Endometrial microvascular endothelial cells (primary cell): ENCODE results near the gene NAA80. TPM values are rescaled to one million over a fixed set of nuclear protein-coding genes. Genes with fewer than 3 reads are reported as not detected.

Experiments
- in situ Hi-C: cut with HindIII; loops from 2 replicates; pipeline ENCODE4 v1.10.0; 2017; ENCODE audit warnings: low sequenced_read_pairs, low pct_unique_long_range_greater_than_20kb; ENCODE audit errors: inconsistent ontology term
- total RNA-seq: library from RNA; depleted of rRNA; stranded (reverse); fragments of >200 nt; gene quantifications from one replicate; pipeline ENCODE4 v1.2.3, GENCODE V29; 2015; ENCODE audit errors: inconsistent ontology term

NAA80 gene
- total RNA-seq, 1 donor from 2014 or later, result 11.2 TPM

GRCh38 chr3:50248387-50248786, 50.8 kb downstream of the NAA80 start:
- in situ Hi-C loops, result loop anchor here (10.0 kb wide), 1 partner anchor 86 kb away; no protein-coding TSS in a partner anchor

DNA sequence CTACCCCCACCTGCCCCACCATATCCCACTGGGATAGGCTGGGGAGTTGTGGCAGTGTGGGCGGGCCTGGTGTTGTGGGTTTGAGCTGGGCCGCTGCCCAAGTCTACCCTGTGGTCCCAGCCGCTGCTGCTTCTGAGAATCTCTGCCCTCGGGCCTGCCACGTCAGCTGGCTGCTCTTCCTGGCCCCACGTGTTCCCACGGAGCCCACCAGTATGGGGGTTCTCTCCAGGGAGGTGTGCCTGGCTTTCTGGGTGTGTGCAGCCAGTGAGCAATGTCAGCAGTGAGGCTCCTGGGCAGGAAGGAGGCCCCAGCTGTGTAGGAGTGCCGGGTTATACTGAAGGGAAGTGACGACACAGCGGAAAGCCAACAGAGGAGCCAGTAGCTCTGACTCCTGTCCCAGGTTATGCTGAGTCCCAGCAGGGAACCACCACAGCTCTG, 52.7 kb downstream of the NAA80 start:
- in situ Hi-C loops, result loop anchor here (10.0 kb wide), 1 partner anchor 88 kb away; no protein-coding TSS in a partner anchor

Other genes starting within 250 kb of the NAA80 start
- 89.3 TPM for gene RBM5, start 210.5 kb downstream of the NAA80 start, total RNA-seq
- gene SEMA3F, start 144.1 kb downstream of the NAA80 start, total RNA-seq, result 263 TPM
- gene GNAT1, start 107.8 kb downstream of the NAA80 start, total RNA-seq, result not detected
- not detected for gene SLC38A3, start 94.1 kb downstream of the NAA80 start, total RNA-seq
- gene GNAI2, start 63.2 kb downstream of the NAA80 start, total RNA-seq, result 611 TPM
- 0.19 TPM for gene SEMA3B, start 30.3 kb downstream of the NAA80 start, total RNA-seq
- not detected for gene LSMEM2, start 20.3 kb downstream of the NAA80 start, total RNA-seq
- 188 TPM for gene IFRD2, start 7.0 kb downstream of the NAA80 start, total RNA-seq
- 7.3 TPM for gene HYAL3, start within 50 bp of the NAA80 start, total RNA-seq
- 10.3 TPM for gene HYAL1, start 4.2 kb upstream of the NAA80 start, total RNA-seq
- 432 TPM for gene HYAL2, start 23.3 kb upstream of the NAA80 start, total RNA-seq
- gene TUSC2, start 28.8 kb upstream of the NAA80 start, total RNA-seq, result 40.9 TPM
- gene RASSF1, start 41.4 kb upstream of the NAA80 start, total RNA-seq, result 24.7 TPM
- gene ZMYND10, start 46.3 kb upstream of the NAA80 start, total RNA-seq, result not detected
- 13.6 TPM for gene NPRL2, start 51.4 kb upstream of the NAA80 start, total RNA-seq
- gene CYB561D2, start 51.5 kb upstream of the NAA80 start, total RNA-seq, result 40.8 TPM
- 83.0 TPM for gene TMEM115, start 60.1 kb upstream of the NAA80 start, total RNA-seq
- gene CACNA2D2, start 204.2 kb upstream of the NAA80 start, total RNA-seq, result not detected